Measurements from ENCODE around the gene TTLL7. TPM values are rescaled to one million over a fixed set of nuclear protein-coding genes. Genes with fewer than 3 reads are reported as not detected.
A peak's percentile ranks its signal among the peaks of the same experiment; 100 is the strongest.

Gene TTLL7
- total RNA-seq, 1 experiment from 2014 or later: 15.5 TPM

- peak; percentile 74 for DNase-seq (ENCODE audit: low read depth)
Observed at GRCh38 chr1:83882906-83883305, 116.0 kb downstream of the TTLL7 start.

DNA sequence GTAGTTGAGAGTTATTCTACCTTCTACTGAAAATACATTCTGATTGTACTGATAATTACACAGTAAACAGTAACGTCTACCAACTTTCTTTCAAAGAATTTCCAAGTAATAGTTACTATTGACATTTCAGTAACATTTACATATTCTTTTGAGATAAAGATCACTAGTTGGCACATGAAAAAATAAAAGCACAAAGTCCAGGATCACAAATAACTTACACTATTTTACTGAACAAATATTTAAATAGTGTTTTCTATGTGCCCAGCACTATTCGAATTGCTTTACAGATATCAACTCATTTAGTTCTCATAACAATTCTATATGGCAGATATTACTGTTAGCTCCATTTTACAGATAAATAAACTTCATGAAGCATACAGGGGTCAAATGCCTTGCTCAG is 126.4 kb downstream of the TTLL7 start:
- DNase-seq (ENCODE audit: low read depth): no peak

GRCh38 chr1:83864991-83865390 is 133.9 kb downstream of the TTLL7 start:
- no peak for DNase-seq (ENCODE audit: low read depth)

GRCh38 chr1:83860490-83861221 is 138.3 kb downstream of the TTLL7 start:
- peak; percentile 80 for DNase-seq (ENCODE audit: low read depth)

DNA sequence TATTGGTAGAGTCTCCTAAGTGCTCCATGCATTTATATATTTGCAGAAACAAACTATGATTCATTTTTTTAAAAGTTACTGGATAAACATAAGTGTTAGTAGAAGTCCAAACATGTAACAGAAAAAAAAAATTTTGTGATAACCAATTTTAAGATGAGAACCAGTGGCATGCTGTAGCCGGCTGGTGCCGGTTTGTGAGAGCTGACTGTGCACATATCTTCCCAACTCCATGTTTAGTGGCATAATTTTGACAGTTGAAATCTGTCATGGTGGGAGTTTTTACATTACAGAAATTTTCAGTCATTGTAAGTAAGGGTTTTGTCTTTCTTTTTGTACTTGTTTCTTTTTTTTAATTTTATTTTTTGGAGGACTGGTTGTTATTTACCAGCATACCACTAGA is 141.2 kb downstream of the TTLL7 start:
- DNase-seq (ENCODE audit: low read depth): no peak

GRCh38 chr1:83857103-83857502 is 141.8 kb downstream of the TTLL7 start:
- peak; percentile 13 for DNase-seq (ENCODE audit: low read depth)

- no peak for DNase-seq (ENCODE audit: low read depth)
Observed at GRCh38 chr1:83856381-83856780, 142.6 kb downstream of the TTLL7 start.

GRCh38 chr1:83854456-83854855 is 144.5 kb downstream of the TTLL7 start:
- DNase-seq (ENCODE audit: low read depth): no peak

DNA sequence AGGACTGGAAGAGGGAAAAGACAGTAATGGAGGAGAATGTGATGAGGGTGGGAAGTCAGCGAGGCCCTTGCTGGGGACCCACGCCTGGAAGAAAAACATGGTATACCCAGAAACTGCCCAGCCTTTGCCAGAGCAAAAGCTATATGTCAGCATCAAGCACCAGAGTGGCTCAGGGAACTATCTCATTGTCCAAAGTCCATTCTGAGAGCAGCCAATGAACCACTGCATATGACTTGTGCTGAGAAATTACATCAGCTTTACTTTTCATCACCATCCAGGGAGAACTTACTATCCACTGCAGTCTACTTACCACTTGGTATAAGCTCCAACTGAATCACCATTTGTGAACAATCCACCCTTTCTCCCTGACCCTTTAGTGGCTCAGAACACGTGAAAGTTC is 148.1 kb downstream of the TTLL7 start:
- DNase-seq (ENCODE audit: low read depth): no peak

DNA sequence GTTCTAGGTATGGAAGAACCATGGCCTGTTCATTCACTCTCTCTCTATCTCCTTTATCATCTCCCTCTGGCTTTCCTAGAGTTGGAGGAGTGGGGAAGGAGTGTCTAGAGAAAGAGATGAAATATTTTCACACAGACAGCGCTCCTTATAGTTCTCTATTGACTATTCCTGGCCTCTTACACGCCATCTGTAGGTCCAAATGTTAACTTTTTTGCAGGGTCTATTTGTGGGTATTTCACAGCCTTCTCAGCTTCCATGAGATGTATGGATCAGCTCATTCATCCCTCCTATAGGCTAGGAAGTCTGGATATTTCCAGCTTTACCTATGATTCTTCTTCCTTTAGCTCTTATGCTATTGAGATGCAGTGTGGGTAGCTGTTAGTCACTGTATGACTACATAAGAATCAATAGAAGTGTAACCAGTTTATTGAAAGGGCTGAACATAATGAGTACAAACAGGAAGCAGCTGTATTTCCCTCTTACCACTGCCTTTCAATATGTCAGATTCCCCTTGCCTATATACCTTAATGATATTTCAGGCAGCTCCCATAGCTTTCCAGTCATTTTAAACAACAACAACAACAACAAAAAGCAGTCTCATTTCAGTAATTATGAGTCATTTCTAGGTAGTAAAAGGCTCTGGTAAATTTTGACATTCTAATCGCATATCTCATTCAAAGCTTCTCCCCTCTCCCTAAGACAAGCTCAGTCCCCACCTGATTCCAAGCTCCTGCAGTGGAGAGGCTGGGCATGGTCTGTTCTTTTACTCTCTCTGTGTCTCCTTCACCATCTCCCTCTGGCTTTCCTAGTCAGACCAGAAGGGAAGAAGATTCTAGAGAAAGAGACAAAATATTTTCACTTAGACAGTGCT is 149.5 kb downstream of the TTLL7 start:
- DNase-seq (ENCODE audit: low read depth): no peak

DNA sequence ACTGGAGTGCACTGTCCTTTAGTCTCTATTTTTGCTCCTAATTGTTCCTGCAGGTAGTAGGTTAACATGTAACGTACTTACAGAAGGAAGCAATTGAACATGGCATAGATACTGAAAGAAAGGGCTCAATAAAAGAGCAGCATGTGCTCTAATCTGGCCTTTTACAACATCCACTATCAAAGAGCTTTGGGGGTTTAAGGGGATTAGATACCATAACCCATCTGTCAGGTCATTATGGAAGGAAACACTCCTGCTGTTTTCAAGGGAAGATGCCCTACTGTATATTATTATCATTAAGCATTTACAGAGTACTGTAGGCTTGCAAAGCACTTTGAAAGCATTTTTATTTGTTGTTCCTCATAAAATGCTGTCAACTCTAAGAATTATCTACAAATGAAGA is 152.8 kb downstream of the TTLL7 start:
- no peak for DNase-seq (ENCODE audit: low read depth)

GRCh38 chr1:83845437-83846071 is 153.4 kb downstream of the TTLL7 start:
- no peak for DNase-seq (ENCODE audit: low read depth)

DNA sequence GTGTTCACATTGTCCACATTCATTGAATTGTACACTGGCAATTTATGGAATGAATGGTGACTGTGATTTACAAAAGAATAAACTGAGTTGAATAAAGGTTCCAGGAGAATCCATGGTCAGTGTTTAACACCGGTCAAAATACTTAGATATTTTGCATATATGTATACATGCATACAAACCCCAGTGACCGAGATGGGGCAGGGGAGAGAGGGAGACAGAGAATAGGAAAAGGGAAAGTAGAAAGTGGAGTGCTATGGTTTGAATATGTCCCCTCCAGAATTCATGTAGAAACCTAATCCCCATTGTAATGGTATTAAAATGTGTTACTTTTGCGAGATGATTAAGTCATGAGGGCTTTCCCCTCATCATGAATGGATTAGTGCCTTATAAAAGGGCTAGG is 154.4 kb downstream of the TTLL7 start:
- no peak for DNase-seq (ENCODE audit: low read depth)

- DNase-seq (ENCODE audit: low read depth): no peak
Observed at GRCh38 chr1:83839566-83840173, 159.3 kb downstream of the TTLL7 start.

DNA sequence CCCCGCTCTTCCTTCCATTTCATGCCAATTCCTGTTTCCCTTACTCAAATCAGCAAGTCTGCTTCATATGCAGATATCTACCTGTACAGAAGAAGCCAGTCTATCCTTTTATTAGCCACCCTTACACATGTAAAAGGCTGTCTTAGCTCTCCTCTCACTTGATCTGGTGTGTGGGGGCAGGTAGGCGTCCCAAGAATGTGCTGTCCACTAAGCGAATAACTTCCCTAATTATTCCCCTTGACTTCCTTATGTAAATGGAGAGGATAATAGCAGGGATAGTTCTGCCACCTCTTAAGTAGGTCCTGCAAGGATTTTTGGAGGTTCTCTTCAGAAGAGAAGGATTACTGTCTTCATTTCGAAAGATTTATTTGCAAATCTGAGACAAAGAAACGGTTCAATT is 160.4 kb downstream of the TTLL7 start:
- DNase-seq (ENCODE audit: low read depth): no peak

- DNase-seq (ENCODE audit: low read depth): no peak
Observed at GRCh38 chr1:83836543-83836942, 162.4 kb downstream of the TTLL7 start.

- DNase-seq (ENCODE audit: low read depth): no peak
Observed at GRCh38 chr1:83834621-83835264, 164.2 kb downstream of the TTLL7 start.

GRCh38 chr1:83832194-83832593 is 166.7 kb downstream of the TTLL7 start:
- DNase-seq (ENCODE audit: low read depth): no peak

DNA sequence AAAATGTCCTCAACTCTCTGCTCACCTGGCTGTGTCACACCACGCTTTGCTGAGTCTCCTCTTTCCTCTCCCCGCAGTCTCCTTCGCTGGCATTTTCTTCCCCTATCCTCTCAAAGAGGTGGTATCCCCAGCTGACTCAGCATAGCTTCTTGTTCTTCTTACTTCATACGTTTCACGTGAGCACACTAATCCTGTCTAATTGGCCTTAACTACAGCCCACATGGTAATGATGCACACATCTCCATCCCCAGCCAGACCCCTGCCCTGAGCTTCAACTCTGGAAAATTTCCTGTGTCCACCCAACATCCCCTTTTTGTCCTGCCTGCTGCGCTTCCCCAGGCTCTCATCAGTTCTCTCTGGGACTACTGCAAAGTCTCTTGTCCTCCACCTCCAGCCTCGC is 169.8 kb downstream of the TTLL7 start:
- DNase-seq (ENCODE audit: low read depth): no peak

DNA sequence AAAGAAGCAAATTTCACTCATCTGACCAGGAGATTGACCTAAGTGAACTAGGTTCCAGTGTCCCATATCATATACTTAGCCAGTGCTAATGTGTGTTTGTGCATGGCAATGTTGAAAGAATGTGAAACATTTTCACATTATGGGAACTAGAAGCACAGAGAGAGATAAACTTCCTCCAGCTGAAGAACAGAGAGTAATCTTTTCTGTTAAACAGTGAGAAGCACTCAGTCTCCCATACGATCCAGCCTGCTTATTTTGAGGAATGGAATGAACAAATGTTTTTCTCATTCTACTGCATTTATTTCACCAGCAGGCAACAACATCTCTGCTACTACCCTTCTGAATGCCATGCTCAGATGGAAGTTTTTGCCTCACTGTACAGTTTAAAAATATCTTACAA is 170.5 kb downstream of the TTLL7 start:
- no peak for DNase-seq (ENCODE audit: low read depth)

GRCh38 chr1:83827741-83828140 is 171.2 kb downstream of the TTLL7 start:
- no peak for DNase-seq (ENCODE audit: low read depth)

DNA sequence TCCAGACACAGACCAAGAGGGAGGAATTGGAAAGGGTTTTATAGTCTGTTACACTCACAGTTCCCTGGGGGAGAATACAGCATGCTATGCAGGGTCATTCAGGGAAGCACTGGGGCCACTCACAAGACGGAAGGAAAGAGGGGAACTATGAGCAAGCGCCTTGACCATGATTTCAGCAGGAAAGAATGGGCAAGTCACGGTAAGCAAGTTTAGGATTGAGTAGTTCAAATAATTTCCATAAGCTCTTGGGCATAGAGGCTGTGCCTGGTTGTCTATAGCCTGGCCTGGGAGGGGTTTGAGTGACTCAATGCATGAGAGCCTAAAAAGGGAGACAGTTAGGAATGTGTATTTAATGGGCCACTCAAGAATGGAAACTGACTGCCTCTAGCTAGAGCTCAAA is 176.7 kb downstream of the TTLL7 start:
- peak; percentile 34 for DNase-seq (ENCODE audit: low read depth)

Data from Daoy (cell line).